ENCODE data around the gene MAML2. TPM values are rescaled to one million over a fixed set of nuclear protein-coding genes. Genes with fewer than 3 reads are reported as not detected.

Gene MAML2
- total and polyA plus RNA-seq, 9 of the 15 experiments (the other 6 are each of a cell fraction or from before 2014, with no cell fraction given) = 0.79 to 6.8 (median 4.8) TPM

- H3K9me1 ChIP-seq (ENCODE audit: control insufficient read depth, insufficient read depth, low read length) = no peaks in the 10 kb centered on the region
- DNase-seq (ENCODE audit: extremely low read depth in 1 of 4, low spot score in 3 of 4) (peak; percentile 43 to 63 (median 46)), FAIRE-seq (no peak), ATAC-seq (peak; percentile 18; the same call in 2 of the 3 replicates)
- peaks cover 9 to 59% of the 10 kb centered on the region in 2 experiments for H3K4me1 ChIP-seq (replicated peaks in 1 of 2; ENCODE audit: control insufficient read depth in 2 of 2, insufficient read depth in 2 of 2, low read length in 2 of 2)
- 8% methylated on average over 2 of the region's 2 CpGs for WGBS (ENCODE audit: insufficient coverage, low coverage, missing lambda C conversion rate)
- BruUV-seq (replicated peaks) = no TSS peak
- H3K4me3 ChIP-seq = no peak overlapping the region
- ChIA-PET POLR2A (interaction anchor here (0.7 to 1.3 kb wide), 4 partner anchors 29 to 317 kb away, joined by 3 to 4 read pairs (median 4); no protein-coding TSS in a partner anchor), CTCF (ENCODE audit: low intra/inter-chr PET ratio) (no interaction called here)
- peak overlapping the region; percentile 25; the same call in 1 of the 2 replicates for H3K4me2 ChIP-seq (ENCODE audit: insufficient read depth, low read length)
- H4K20me1 ChIP-seq (replicated peaks; ENCODE audit: control insufficient read depth, insufficient read depth, low read length) = no peaks in the 10 kb centered on the region
- H3K9me3 ChIP-seq (replicated peaks; ENCODE audit: control insufficient read depth, insufficient read depth, low read depth, low read length) = no peaks in the 10 kb centered on the region
- peak overlapping the region; percentile 77; the same call in 1 of the 3 replicates for H3K27ac ChIP-seq (ENCODE audit: extremely low read depth, low read depth, low read length)
- no peaks in the 10 kb centered on the region for H3K36me3 ChIP-seq (ENCODE audit: control insufficient read depth, insufficient read depth, low read length)
- in situ Hi-C loops (cut with MboI) = no loop called here
- H3K79me2 ChIP-seq (ENCODE audit: control insufficient read depth, insufficient read depth, low read length) = no peaks in the 10 kb centered on the region
- H3K27me3 ChIP-seq (ENCODE audit: control insufficient read depth in 2 of 2, insufficient read depth in 2 of 2, low read length in 2 of 2) = no peaks in the 10 kb centered on the region
- H2AFZ ChIP-seq (ENCODE audit: low read depth, low read length) = no peak overlapping the region
- no peak overlapping the region for H3K9ac ChIP-seq (ENCODE audit: insufficient read depth in 1 of 2, low read depth in 2 of 2, low read length in 2 of 2)
- intact Hi-C loops (cut with micrococcal nuclease) = loop anchor here (2.0 to 5.0 kb wide), 3 partner anchors 44 to 159 kb away; partner anchors contain the start of gene MAML2
- TF ChIP-seq ZC3H4 (CRISPR knock-in tag; IDR thresholded peaks at IDR 0.05; ENCODE audit: borderline replicate concordance) = no peak
- peak; percentile 89 for TF ChIP-seq SMARCE1 (IDR thresholded peaks at IDR 0.05)
- TF ChIP-seq KDM1A (IDR thresholded peaks at IDR 0.05) = peak; percentile 37 to 49; a peak in 2 of 4 replicates
- no peak for TF ChIP-seq FOXJ2 (tag; IDR thresholded peaks at IDR 0.05)
- peak in 1 of 2 experiments; percentile 65; a peak in 1 of 4 replicates for TF ChIP-seq RCOR1 (IDR thresholded peaks at IDR 0.05; ENCODE audit: borderline replicate concordance in 1 of 2, low read depth in 2 of 2, low read length in 2 of 2)
- peak; percentile 65; the same call in 1 of the 2 replicates for TF ChIP-seq NFE2 (IDR thresholded peaks at IDR 0.05; ENCODE audit: low read depth)
- peak; percentile 72; the same call in 1 of the 2 replicates for TF ChIP-seq TEAD4 (IDR thresholded peaks at IDR 0.05; ENCODE audit: low read length)
- TF ChIP-seq TEAD4 (CRISPR knock-in tag; IDR thresholded peaks at IDR 0.05; ENCODE audit: borderline replicate concordance) = no peak
- TF ChIP-seq CBFA2T3 (IDR thresholded peaks at IDR 0.05) = peak; percentile 69
- TF ChIP-seq, protein P1, sequence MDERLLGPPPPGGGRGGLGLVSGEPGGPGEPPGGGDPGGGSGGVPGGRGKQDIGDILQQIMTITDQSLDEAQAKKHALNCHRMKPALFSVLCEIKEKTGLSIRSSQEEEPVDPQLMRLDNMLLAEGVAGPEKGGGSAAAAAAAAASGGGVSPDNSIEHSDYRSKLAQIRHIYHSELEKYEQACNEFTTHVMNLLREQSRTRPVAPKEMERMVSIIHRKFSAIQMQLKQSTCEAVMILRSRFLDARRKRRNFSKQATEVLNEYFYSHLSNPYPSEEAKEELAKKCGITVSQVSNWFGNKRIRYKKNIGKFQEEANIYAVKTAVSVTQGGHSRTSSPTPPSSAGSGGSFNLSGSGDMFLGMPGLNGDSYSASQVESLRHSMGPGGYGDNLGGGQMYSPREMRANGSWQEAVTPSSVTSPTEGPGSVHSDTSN (CRISPR knock-in tag; IDR thresholded peaks at IDR 0.05; ENCODE audit: low read depth) = no peak
- TF ChIP-seq, protein P1 (tag; conservative IDR thresholded peaks at IDR 0.05; ENCODE audit: low read depth) = peak; percentile 32; the same call in 1 of the 2 replicates
- TF ChIP-seq PML (IDR thresholded peaks at IDR 0.05; ENCODE audit: low read length) = peak; percentile 22; the same call in 1 of the 2 replicates
- peak; percentile 86 for TF ChIP-seq ARID1B (IDR thresholded peaks at IDR 0.05)
- no peak for TF ChIP-seq IRF1 (CRISPR knock-in tag; IDR thresholded peaks at IDR 0.05; ENCODE audit: borderline replicate concordance)
- TF ChIP-seq PTTG1 (tag; IDR thresholded peaks at IDR 0.05; ENCODE audit: low read depth) = no peak
- TF ChIP-seq ZNF75A (CRISPR knock-in tag; IDR thresholded peaks at IDR 0.05) = no peak
- TF ChIP-seq TCF7L2 (IDR thresholded peaks at IDR 0.05; ENCODE audit: low read depth, low read length) = no peak
- TF ChIP-seq ZNF143 (CRISPR knock-in tag; IDR thresholded peaks at IDR 0.05) = no peak
These were observed 129.5 kb downstream of the MAML2 start for GRCh38 chr11:96213500-96213899.

All from K562 (cell line).